NCI-H2107 treated with DMSO at 0.1 percent for 48 hours (cell line): ENCODE measurements around the gene CRADD.
"Not testable (repeated sequence)": the region's sequence is repeated elsewhere in the genome, so short reads cannot be mapped to it uniquely, and the experiment has no call there.

Experiments
- DNase-seq: peaks from one replicate; lab custom pipeline; 2025; ENCODE audit not compliant: unreplicated experiment; lab: John Stamatoyannopoulos, UW

The CRADD gene

DNA sequence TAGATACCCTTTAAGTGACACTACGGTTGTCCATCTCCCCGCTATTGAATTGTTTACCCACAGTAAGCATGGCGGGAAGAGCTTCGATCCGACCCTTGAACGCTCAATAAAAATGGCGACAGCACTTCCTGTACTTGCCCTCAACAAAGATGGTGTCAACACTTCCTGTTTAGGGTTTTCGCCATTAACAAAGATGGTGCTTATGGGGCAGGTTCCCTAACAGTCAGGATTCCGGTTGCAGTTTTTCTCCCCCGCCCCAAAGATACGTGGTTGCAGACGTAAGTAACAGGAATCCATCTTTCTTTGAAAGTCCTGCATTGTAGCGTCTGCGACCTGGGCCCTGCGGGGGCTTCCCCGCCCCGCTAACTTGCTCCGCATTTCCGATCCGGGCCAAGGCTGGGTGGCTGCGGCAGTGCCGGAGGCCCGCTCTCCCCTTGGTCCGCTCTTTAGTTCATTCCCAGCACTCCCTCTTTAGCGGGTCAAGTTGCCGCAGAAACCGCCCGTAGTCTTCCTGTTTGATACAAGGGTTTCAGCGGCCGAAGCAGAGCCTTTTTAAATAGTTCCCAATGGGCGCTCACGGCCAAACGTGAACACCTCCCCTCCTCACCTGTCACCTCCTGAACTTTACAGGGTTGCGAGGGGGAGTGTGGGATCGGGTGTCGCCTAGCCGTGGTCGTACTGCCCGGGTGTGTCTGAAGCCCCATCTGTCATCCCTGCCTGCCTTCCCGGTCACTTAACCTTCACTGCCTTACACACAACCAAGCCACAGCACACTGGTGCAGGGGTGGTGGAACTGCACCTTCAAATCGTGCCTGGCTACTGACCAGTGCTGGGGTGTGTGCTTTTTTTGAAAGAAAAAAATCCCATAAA lies at the start of gene CRADD:
Gene CRADD, plus strand, starts transcription at position 181 of the 870 bp plus-strand sequence.
- DNase-seq: peak; percentile 98

DNA sequence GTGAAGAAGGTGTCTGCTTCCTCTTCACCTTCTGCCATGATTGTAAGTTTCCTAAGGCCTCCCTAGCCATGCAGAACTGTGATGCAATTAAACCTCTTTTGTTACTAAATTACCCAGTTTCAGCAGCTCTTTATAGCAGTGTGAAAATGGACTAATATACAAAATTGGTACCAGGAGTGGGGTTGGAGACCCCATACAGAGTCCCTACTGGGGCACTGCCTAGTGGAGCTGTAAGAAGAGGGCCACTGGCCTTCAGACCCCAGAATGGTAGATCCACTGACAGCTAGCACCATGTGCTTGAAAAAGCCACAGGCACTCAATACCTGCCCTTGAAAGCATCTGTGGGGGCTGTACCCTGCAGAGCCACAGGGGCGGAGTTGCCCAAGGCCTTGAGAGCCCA lies 44.8 kb upstream of the CRADD start:
- DNase-seq: no peak

DNA sequence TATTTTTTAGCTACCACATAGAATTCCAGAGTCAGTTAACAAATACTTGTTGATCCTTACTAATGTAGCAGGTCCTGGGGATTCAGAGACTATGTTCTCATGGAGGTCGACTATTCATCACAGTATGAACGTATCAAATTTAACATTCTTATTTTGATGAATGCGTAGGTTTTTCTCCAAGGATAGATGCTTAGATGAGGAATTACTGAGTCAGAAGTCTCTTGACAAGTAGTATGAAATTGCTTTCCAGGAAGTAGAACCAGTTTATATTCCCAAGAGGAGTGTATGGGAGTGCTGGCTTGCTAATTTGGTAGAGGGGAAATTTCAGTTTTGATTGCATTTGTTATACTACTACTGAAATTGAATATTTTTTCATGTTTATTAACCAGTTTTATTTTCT lies 42.8 kb upstream of the CRADD start:
- DNase-seq: no peak

DNA sequence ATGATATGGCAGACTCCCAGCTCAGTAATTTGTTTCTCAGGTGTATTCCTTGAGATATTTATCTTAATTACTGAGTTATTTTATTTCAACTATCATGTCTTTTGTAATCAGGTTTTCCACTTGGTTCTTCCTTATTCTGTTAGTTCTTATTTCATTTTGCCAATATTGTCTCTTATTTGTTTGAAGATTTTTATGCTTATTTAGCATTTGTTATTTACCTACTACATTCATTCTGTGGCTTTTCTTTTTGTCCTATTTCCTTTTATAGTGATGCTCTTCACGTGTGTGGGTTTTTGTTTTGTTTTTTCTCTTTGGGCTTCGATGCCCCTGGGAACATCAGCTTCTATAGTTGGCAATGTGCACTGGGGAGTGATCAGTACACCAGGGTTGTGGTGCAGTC lies 40.5 kb upstream of the CRADD start:
- no peak for DNase-seq

DNA sequence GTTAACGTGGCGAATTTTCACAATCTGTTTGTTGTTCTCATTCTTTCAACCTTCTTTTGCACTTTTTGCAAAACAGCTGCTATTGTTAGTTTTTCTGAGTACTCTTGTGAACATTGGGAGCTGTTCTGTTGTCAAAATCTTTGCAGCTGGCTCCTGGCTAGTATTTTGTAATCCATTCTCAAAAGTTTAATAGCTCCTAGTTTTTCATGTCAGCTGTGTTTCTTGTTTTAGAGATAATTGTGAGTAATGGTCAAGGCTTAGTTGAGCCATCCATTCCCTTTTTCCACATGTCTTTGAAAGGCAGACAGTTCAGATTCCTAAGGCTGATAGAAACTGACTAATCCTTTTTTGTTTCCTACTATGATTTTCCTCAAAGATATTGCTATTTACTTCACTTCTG lies 39.1 kb upstream of the CRADD start:
- no peak for DNase-seq

DNA sequence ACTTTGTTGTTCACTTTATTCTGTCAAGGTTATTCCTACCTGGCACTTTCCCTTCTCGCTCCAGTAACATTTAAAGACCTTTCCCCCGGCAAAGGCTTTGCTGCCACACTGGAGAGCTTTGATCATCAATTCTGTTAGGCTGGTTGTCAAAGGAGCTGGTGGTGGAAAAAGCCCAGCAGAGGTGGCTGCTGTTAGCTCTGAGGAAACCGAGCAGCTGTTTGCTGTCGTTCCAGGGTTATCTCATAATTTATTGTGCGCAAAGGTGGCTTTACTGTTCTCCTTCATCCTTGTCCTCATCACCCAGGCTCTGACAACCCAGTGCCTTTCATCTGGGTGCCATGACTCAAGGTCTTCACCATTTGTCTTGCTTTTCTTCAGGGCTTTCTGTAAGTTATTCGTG lies 38.2 kb upstream of the CRADD start:
- no peak for DNase-seq

DNA sequence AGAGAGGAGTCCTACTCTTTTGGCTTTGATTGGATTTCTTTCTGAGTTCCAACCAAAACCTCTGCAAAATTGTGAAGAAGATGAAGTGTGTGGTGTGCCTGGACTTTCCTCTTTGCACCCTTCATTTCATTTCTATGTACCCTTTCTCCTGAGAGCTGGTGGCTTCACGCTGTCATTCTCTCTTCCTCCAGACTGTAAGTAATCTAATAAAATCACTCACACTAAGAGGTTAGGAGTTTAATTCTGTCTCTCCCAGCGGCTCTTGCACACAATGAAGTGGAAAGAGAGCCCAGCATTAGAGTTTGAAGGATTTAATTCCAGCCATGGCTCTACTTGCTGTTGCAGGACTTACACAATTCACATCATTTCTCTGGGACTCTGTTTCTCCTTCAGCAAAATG lies 37.8 kb upstream of the CRADD start:
- DNase-seq: no peak

DNA sequence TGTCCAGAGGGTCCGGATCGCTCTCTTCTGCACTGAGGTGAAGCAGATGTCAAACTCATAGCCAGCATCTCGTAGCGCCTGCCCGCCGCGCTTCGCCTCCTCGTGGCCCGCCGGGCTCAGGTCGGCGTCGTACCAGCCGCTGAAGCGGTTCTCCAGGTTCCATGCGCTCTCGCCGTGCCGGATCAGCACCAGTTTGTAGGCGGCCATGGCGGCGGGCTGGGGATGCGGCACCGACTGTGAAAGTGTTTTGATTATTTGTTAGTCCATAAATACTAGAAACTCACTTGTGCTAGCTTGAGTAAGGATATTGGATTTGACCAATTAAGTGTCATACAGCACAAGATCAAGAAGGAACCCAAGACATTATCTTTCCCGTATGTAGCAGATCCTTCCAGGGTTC lies 35.8 kb upstream of the CRADD start:
- not testable (repeated sequence) for DNase-seq

DNA sequence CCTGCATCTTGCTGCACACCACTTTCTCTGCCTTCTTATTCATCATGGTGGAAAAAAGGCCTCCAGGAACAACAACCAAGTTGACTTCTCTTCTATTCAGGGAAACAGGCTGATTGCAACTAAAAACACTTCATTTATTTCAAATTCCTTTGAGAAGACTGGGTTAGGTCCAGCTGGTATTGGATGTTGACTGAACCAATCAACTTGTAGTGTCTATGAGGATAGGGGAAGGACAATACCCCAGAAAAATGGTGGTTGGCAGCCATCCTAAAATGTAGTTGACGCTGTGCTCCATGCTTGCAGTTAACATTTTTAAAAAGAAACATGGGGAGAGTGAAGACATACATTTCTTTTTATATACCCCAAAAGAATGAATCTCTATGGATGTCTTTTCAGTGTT lies 34.4 kb upstream of the CRADD start:
- no peak for DNase-seq

DNA sequence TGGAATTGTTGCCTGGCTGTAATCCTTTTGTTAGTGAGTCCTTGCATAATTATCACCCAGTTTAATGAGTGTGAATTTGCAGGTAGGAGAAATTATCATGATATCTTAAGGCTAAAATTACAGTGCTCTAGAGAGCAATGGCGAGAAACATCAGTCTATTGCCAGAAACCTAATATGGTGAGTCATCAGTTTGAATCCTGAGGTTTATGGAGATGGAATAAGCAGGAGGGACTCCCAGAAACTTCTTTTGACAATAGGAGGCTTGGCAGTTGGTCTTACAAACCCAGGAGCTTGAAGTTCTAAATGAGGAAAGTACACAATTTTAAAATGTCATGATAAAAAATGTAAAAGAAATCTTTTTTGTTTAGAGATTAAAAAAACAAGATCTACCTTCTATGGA lies 31.5 kb upstream of the CRADD start:
- no peak for DNase-seq

DNA sequence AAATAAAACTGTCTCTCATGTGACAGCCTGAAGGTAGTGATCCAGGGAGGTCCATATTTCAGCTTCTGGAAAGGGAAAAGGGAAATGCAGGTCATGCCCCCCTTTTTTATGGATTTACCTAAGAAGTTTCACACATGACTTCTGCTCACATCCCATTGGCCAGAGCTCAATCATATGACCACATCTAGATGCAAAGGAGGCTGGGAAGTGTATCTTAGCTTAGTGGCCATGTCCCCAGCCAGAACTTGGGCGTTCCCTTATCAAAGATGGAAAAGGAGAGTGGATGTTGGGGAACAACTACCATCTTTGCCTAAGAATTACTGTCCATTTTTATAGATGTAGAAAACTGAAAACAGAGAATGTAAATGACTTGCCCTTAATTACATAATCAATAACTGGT lies 26.5 kb upstream of the CRADD start:
- no peak for DNase-seq

DNA sequence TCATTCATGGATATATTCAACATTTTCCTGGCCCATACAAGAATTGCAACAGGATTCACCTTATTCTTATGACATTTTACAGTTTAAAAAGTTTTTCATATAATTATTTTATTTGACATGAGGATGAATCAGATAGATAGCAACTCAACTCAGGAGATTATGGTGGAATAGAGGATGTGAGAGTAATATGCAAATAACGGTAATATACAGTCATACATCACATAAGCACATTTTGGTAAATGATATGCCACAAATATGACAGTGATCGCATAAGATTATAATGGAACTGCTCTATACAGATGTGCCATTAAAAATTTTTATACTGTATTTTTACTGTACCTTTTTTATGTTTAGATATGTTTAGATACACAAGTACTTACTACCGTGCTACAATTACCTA lies 24.1 kb upstream of the CRADD start:
- no peak for DNase-seq

DNA sequence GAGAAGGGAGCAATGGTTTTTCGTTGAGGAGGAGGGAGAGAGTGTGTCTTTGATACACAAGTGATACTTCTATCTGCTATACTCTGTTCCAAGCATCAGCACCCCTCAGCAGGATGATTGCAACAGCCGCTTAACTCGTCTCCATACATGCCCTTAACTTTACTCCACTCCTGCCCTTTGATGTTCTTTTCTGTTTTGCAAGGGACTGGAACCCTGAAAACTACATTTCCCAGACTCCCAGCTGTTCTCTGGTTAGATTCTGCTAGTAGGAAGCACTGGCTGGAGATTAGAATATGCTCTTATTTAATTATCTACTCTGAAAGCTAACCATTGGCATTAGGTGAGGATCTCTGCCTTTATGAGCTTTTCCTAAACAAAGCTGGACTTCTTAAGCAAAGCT lies 23.5 kb upstream of the CRADD start:
- no peak for DNase-seq

DNA sequence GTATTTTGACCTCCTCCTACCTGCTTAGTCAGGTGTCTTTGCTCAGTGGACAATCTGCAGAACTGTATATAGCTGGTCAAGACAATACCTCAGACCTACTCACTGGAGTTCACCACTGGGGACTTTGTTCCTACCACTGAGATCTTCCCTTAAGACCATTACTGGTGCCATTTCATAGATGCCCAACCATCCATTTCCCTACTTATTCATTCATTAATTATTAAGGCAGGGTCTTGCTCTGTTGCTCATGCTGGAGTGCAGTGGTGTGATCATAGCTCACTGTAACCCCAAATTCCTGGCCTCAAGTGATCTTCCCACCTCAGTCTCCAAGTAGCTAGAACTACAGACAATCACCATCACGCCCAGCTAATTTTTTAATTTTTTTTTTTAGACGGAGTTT lies 22.8 kb upstream of the CRADD start:
- DNase-seq: no peak

DNA sequence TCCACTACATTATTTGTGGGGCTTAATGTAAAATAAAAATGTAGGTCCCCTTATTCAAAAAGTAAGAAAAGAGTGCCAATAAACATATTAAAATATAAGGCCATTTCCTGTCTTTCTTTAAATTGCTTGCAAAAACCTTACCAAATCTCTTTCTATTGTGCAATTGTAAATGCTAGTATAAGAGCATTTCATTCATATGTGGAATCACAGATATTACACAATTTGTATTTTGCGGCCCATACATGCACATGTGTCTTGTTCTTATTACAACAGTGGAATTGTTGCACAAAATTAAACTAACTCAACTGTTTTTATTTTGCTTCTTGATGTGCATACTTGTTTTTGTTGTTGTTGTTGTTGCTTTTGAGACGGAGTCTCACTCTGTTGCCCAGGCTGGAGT lies 20.1 kb upstream of the CRADD start:
- DNase-seq: no peak

DNA sequence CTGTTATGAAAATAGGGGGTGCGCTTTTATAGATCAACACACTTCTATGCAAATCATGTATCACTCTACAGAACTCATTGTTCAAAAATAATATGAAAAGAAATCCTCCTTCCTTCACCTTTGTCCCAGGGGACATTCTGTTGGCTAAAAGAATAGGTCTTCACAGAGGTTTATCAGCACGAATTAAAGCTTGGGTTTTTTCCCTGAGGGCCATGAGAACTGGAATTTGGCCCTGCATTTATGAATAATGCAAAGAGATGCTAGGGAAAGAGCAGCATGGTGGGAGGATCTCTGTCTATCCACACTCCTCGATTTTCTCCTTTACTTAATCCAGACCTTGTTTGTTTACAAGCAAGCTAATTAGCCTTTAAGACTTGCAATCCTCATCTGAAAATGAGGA lies 16.2 kb upstream of the CRADD start:
- no peak for DNase-seq

DNA sequence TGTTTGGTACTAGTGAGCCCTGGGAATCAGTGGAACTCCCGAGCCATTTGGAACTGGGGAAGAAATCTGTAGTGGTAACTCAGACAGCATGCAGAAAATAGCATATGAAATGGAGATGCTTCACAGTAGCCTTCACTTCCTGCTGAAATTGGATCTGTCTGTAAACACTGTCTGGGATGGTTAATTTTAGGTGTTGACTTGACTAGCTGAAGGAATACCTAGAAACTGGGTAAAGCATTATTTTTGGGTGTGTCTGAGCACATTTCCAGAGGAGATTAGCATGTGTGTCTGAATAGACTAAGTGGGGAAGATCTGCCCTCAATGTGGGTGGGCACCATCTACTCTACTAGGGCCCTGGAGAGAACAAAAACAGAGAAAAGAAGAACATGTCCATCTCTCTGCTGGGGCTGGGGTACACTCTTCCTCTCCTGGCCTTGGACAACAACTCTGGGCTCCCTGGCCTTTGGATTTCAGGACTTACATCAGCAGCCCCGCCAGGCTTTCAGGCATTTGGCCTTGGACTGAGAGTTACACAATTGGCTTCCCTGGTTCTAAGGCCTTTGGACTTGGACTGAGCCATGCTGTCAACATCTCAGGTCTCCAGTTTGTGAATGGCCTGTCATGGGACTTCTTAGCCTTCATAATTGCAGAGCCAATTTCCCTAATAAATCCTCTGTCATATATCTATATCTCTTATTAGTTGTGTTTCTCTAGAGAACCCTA lies 14.0 kb upstream of the CRADD start:
- DNase-seq: peak; percentile 29

DNA sequence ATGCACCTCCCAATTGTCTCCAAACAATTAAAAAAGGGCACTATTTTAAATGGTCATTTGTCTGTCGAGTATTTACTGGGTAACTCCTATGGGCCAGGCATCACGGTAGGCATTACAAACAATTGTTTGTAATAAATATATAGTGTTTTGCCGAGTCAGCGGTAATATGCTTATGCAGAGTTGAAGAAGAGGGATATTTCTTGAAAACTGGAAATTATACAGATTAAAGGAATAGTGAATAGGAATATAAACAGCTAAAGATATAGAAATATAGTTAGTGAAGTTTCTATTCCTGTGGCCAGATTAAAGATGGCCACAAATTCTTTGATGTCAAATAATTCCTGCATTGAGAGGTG lies 13.5 kb upstream of the CRADD start:
- DNase-seq: no peak

DNA sequence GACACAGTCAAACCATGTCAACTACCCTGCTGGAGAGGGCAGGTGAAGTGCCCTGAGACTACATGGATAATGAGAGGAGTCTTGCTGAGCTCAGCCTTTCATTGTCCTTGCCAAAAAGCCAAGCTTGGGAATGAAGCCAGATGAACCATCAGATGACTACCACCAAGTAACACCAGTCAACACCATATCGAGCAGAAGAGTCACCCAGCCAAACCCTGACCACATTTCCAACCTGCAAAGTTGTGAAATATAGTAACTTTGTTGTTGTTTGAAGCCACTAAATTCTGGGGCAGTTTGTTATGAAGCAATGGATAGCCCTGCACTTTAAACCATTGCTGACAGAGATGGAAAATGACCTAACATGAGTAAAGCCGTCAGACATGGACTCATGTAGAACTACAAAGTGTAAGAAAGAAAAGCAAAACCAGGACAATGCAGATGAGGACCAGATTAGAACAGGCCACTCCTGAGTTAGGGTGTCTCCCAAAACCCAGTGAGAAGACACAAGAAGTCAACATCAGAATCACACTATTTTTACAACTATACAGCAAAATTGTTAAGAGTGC lies 12.5 kb upstream of the CRADD start:
- no peak for DNase-seq

DNA sequence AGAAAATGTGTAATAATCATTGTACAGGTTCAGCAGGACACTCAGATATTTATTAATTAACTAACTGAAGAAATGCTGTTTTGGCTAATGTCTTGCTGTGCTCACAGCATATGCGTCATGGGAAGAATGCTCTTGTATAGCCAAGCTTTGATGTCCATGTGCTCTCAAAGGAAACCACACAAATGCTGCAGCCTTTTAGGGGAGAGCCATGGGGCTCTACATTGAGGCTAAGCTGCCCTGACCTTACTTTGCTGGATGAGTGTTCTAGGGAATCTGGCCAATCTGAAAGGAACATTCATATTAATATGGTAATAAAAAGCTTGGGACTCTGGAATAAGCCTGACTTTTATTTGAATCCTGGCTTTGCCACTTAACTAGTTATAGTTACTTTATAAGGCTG lies 9.5 kb upstream of the CRADD start:
- no peak for DNase-seq

DNA sequence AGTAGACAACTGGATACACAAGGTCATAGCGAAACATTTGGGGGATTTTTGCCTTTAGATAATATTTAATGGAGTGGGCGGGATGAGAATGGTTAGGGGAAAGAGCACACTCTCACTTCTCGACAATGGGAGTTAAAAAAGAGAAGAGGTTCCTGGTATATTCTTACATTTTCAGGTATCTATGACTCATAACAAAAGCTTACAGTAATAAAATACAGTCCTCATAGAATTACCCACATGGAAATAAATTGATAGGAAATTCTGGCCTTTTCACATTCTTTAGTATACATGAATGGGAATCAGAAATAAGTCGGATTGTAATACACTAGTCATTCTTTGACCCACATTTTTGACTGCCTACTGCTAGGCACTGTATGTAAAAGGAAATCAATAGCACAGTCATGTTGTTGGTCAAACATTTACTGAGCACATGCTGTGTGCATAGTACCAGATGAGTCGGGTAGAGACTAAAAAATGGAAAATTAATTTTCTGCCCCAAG lies 8.2 kb upstream of the CRADD start:
- no peak for DNase-seq

DNA sequence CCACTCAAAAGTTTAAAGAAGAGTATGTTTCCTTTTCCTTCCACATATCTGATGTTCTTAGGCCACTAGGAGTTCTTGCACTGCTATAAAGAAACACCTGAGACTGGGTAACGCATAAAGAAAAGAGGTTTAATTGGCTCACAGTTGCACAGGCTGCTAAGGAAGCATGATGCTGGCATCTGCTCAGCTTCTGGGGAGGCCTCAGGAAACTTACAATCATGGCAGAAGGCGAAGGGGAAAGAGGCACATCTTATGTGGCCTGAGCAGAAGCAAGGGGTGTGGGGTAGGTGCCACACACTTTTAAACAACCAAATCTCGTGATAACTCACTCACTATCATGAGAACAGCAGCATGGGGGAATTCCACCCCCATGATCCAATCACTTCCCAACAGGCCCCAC lies 7.7 kb upstream of the CRADD start:
- DNase-seq: no peak
